Transverse colon (tissue), 4 donors: ENCODE data around the gene GALC. TPM values are rescaled to one million over a fixed set of nuclear protein-coding genes. Genes with fewer than 3 reads are reported as not detected.
A peak's percentile ranks its signal among the peaks of the same experiment; 100 is the strongest.

Source experiments
- DNase-seq: peaks from one replicate; pipeline ENCODE4 v3.0.0-alpha.2; 2019
- H3K27ac ChIP-seq, 4 donors: fragments of 200-600 bp; sonication (generic); 2 replicates each; pipeline ENCODE4 v1.5.1; 2016 to 2018; ENCODE audit warnings: inconsistent platforms in 4 of 4
- H3K27me3 ChIP-seq: fragments of 200-600 bp; sonication (generic); 2 replicates; pipeline ENCODE4 v1.5.1; 2017; ENCODE audit warnings: inconsistent platforms
- H3K36me3 ChIP-seq, 4 donors: fragments of 200-600 bp; sonication (generic); 2 replicates each; pipeline ENCODE4 v1.5.1; 2017 to 2019; ENCODE audit warnings: inconsistent platforms in 4 of 4
- H3K4me1 ChIP-seq, 4 donors: fragments of 200-600 bp; sonication (generic); 2 replicates each; pipeline ENCODE4 v1.5.1; 2017 to 2020; ENCODE audit warnings: inconsistent platforms in 4 of 4
- H3K4me3 ChIP-seq, 4 donors: fragments of 200-600 bp; sonication (generic); 1 replicate in 1 of 4; 2 replicates in 3 of 4; pipeline versions ENCODE4 v1.5.1 to v1.6.1; 2017 to 2019; ENCODE audit warnings: inconsistent platforms in 4 of 4
- H3K9me3 ChIP-seq, 2 donors: fragments of 200-600 bp; sonication (generic); 2 replicates each; pipeline ENCODE4 v1.5.1; 2017 to 2019; ENCODE audit warnings: inconsistent platforms in 2 of 2
- CTCF ChIP-seq, 5 experiments: fragments of 200-600 bp in 3 of 5; fragments of 450-650 bp in 2 of 5; sonication (generic) in 3 of 5; IDR thresholded peaks; 1 replicate in 2 of 5; 2 replicates in 3 of 5; pipeline ENCODE4 v1.5.1; 2016 to 2017; ENCODE audit warnings: antibody characterized with exemption in 5 of 5, inconsistent platforms in 3 of 5, mild to moderate bottlenecking in 2 of 5, moderate library complexity in 1 of 5
- EP300 ChIP-seq: sonication (generic); formaldehyde crosslinking; IDR thresholded peaks from one replicate; pipeline ENCODE4 v1.6.1; 2017; ENCODE audit warnings: antibody characterized with exemption, low read depth
- POLR2A ChIP-seq: fragments of 450-650 bp; IDR thresholded peaks from one replicate; pipeline ENCODE4 v1.6.1; 2016; ENCODE audit warnings: antibody characterized with exemption, mild to moderate bottlenecking, moderate library complexity
- POLR2AphosphoS5 ChIP-seq, 3 donors: sonication (generic); formaldehyde crosslinking; IDR thresholded peaks; one replicate each; pipeline ENCODE4 v1.6.1; 2016; ENCODE audit warnings: antibody characterized with exemption in 3 of 3
- WGBS, 2 donors: methylation state at CpG; one replicate each; pipeline ENCODE4 v1.1.5; 2018; ENCODE audit warnings: low coverage in 1 of 2; 5-methylcytosine and 5-hydroxymethylcytosine counted together
- in situ Hi-C, 4 donors: fragments of 200-750 bp; cut with MboI; loops; one replicate each; pipeline versions ENCODE4 v1.15.0 to v1.15.1; 2017; ENCODE audit warnings: low sequenced_read_pairs in 3 of 4, low pct_ligation_motif_present in 1 of 4, low pct_unique_long_range_greater_than_20kb in 1 of 4
- intact Hi-C: fragments of 100-400 bp; cut with DNase I; formaldehyde crosslinking; loops from one replicate; pipeline ENCODE4 v1.15.1; 2023; ENCODE audit warnings: low total_unique reads
- total RNA-seq, 4 donors: library from RNA; depleted of rRNA; stranded (reverse); fragments of >200 nt; gene quantifications; one replicate each; pipeline ENCODE4 v1.1.0, GENCODE V29; 2016

Gene GALC
- total RNA-seq, 4 donors from 2014 or later, result 8.0 to 42.3 (median 28.9) TPM

DNA sequence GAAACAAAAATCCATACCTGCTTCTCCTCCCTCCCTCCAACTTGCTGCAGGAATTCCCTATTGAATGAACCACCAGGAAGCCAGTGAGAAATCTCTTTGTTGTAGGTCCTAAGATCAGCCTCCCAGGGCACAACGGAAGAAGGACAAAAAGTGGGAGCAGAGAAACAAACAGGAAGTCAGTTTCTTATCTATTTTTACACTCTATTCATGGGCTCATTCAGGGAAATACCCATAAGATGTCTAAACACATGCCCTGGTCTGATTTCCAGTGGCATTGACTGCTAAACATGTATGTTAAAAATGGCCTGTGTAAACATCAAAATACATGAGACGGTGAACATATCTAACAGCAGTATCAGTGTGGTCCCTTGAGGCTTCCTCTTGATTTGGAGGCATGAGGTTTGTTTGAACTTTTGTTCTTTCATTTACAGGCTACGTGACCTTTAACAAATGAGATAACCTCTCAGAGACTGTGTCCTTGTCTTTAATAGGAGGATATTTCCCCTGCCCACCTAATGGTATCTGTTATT, 30.7 kb upstream of the GALC start:
- no peak for DNase-seq
- Histone ChIP-seq H3K9me3 (no peaks in the 10 kb centered on the region), H3K27ac (no peak overlapping the region), H3K4me1 (peaks cover 0 to 23% (median 5%) of the 10 kb centered on the region in 4 donors), H3K27me3 (no peaks in the 10 kb centered on the region), H3K4me3 (no peak overlapping the region), H3K36me3 (no peaks in the 10 kb centered on the region)
- 41 to 67% methylated on average over 2 to 3 of the region's 3 CpGs for WGBS, 2 donors
- intact Hi-C loops, result no loop called here
- in situ Hi-C loops, result loop anchor here in 1 of 4 donors (10.0 kb wide), 1 partner anchor 131 kb away; no protein-coding TSS in a partner anchor
- no peak for TF ChIP-seq POLR2A
- no peak for TF ChIP-seq POLR2AphosphoS5 (IDR thresholded peaks at IDR 0.05)
- no peak for TF ChIP-seq EP300
- no peak for TF ChIP-seq CTCF (IDR thresholded peaks at IDR 0.05)

GRCh38 chr14:88017535-88017934, 24.6 kb upstream of the GALC start:
- intact Hi-C loops, result no loop called here
- 75 to 85% methylated on average over 2 of the region's 2 CpGs for WGBS, 2 donors

DNA sequence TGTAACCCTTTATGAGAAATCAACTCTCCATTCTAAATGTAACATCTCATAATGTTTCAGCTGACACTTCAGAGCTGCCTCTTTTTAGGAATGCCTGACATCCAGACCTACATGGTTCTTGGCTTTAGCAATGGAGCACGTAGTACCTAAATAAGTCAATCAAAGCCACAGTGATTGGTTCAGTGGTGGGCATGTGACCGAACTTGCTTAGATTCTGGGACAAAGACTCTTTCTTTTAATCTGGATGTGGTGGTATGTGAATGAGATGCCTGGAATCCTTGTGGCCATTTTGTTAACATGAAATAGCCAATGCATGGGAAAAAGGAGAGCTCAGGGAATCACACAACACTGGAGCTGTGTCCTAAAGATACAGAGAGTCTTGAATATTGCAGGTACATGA, 23.8 kb upstream of the GALC start:
- no peaks in the 10 kb centered on the region for H3K4me1 ChIP-seq

More at GRCh38 chr14:88017535-88017934, 24.6 kb upstream of the GALC start:
- TF ChIP-seq POLR2AphosphoS5 (IDR thresholded peaks at IDR 0.05) (no peak), EP300 (no peak), POLR2A (no peak)
- Histone ChIP-seq H3K27ac (no peak overlapping the region), H3K4me3 (no peak overlapping the region), H3K4me1 (no peaks in the 10 kb centered on the region), H3K36me3 (no peaks in the 10 kb centered on the region), H3K9me3 (no peaks in the 10 kb centered on the region), H3K27me3 (no peaks in the 10 kb centered on the region)
- DNase-seq, result no peak
- in situ Hi-C loops, result loop anchor here in 1 of 4 donors (10.0 kb wide), 1 partner anchor 157 kb away; no protein-coding TSS in a partner anchor

DNA sequence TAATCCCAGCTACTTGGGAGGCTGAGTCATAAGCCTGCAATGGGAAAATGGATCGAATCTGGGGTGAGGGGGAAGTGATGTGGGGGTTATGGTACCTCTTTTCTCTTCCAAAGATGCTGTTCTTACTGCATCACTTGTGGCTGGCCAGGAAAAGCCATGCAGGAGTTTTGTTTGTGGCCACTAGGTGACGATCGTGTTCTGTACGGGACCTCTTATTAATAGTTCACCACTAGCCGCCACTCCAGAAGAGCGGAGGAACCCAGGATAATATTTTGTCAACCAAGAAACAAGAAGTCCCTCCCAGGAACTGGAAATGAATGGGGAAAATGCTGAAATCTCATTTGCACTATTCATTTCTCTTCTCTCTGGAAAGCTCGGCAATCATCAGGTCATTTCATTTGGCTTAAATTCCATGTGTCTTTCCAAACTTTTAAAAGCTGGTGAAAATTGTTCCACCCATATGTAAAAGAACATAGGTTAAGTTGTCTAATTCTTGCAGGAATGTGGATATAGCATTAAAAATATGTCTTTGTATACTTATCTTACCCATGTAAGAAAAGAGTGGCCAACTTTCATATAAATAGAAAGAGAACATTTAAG, 20.9 kb upstream of the GALC start:
- peak; percentile 88 to 95 (median 90) for TF ChIP-seq CTCF (IDR thresholded peaks at IDR 0.05)
- TF ChIP-seq POLR2AphosphoS5 (IDR thresholded peaks at IDR 0.05), result no peak
- Histone ChIP-seq H3K4me3 (no peak overlapping the region), H3K27me3 (no peaks in the 10 kb centered on the region), H3K4me1 (no peaks in the 10 kb centered on the region), H3K27ac (no peak overlapping the region), H3K36me3 (no peaks in the 10 kb centered on the region), H3K9me3 (no peaks in the 10 kb centered on the region)
- 12% methylated on average over 7 of the region's 7 CpGs; no CpG with 5 or more reads in 1 of the 2 donors for WGBS, 2 donors
- intact Hi-C loops (no loop called here), in situ Hi-C loops (loop anchor here in 1 of 4 donors (10.0 kb wide), 1 partner anchor 161 kb away; no protein-coding TSS in a partner anchor)
- DNase-seq, result peak; percentile 63

More for the DNA sequence above, 23.8 kb upstream of the GALC start:
- Histone ChIP-seq H3K4me3 (no peak overlapping the region), H3K9me3 (no peaks in the 10 kb centered on the region), H3K27me3 (no peaks in the 10 kb centered on the region), H3K27ac (no peak overlapping the region), H3K36me3 (no peaks in the 10 kb centered on the region)
- TF ChIP-seq POLR2A (no peak), POLR2AphosphoS5 (IDR thresholded peaks at IDR 0.05) (no peak), CTCF (IDR thresholded peaks at IDR 0.05) (no peak), EP300 (no peak)
- no peak for DNase-seq
- in situ Hi-C loops (loop anchor here in 1 of 4 donors (10.0 kb wide), 1 partner anchor 158 kb away; no protein-coding TSS in a partner anchor), intact Hi-C loops (no loop called here)
- WGBS, 2 donors, result 86 to 100% methylated on average over 1 to 2 of the region's 2 CpGs
